Osteoblast (primary cell): ENCODE results near the gene MXRA7. TPM values are rescaled to one million over a fixed set of nuclear protein-coding genes. Genes with fewer than 3 reads are reported as not detected.

ENCODE experiments used
- DNase-seq: peaks from one replicate; pipeline ENCODE4 v3.0.0; 2011; ENCODE audit warnings: low spot score, mixed read lengths; ENCODE audit not compliant: insufficient read length; ENCODE audit errors: missing footprints
- H2AFZ ChIP-seq: 2 replicates; pipeline ENCODE4 v1.6.0; 2011; ENCODE audit warnings: mild to moderate bottlenecking, low read length
- H3K27ac ChIP-seq: 2 replicates; pipeline ENCODE4 v1.5.1; 2011; ENCODE audit warnings: mild to moderate bottlenecking, low read depth, low read length, moderate library complexity
- H3K27me3 ChIP-seq: 2 replicates; pipeline ENCODE4 v1.6.0; 2012; ENCODE audit warnings: mild to moderate bottlenecking, control low read depth, inconsistent platforms, low read length, moderate library complexity; ENCODE audit not compliant: insufficient read depth
- H3K36me3 ChIP-seq: 2 replicates; pipeline ENCODE4 v1.5.1; 2011; ENCODE audit warnings: mild to moderate bottlenecking, low read length, control low read depth, moderate library complexity; ENCODE audit not compliant: insufficient read depth
- H3K4me1 ChIP-seq: 2 replicates; pipeline ENCODE4 v1.5.1; 2011; ENCODE audit warnings: mild to moderate bottlenecking, low read length, control low read depth, moderate library complexity; ENCODE audit not compliant: insufficient read depth
- H3K4me2 ChIP-seq: 2 replicates; pipeline ENCODE4 v1.6.0; 2011; ENCODE audit warnings: mild to moderate bottlenecking, low read length; ENCODE audit not compliant: insufficient read depth
- H3K4me3 ChIP-seq: fragments of 200-600 bp; sonication (generic); 3 replicates; pipeline ENCODE4 v1.5.1; 2012; ENCODE audit warnings: mild to moderate bottlenecking, low read length, inconsistent platforms; ENCODE audit not compliant: insufficient read depth
- H3K79me2 ChIP-seq: 2 replicates; pipeline ENCODE4 v1.6.0; 2012; ENCODE audit warnings: mild to moderate bottlenecking, low read length, control low read depth, inconsistent platforms; ENCODE audit not compliant: insufficient read depth
- H3K9me3 ChIP-seq: 2 replicates; pipeline ENCODE4 v1.5.1; 2011; ENCODE audit warnings: low read depth, low read length, control low read depth
- H4K20me1 ChIP-seq: 2 replicates; pipeline ENCODE4 v1.6.0; 2012; ENCODE audit warnings: mild to moderate bottlenecking, low read length, control low read depth; ENCODE audit not compliant: insufficient read depth
- CTCF ChIP-seq: IDR thresholded peaks from 2 replicates; pipeline ENCODE4 v1.5.1; 2011; ENCODE audit warnings: mild to moderate bottlenecking, low read depth, low read length, moderate library complexity; ENCODE audit errors: extremely low read depth
- total RNA-seq: library from RNA; depleted of rRNA; stranded (reverse); fragments of >200 nt; gene quantifications from 2 replicates; pipeline ENCODE4 v1.2.3, GENCODE V29; 2012

Gene MXRA7
- total RNA-seq, 1 donor, result 352 TPM

- TF ChIP-seq CTCF, result peak; percentile 57
- Histone ChIP-seq H3K4me2 (peak within 1 kb of the TSS; percentile 97), H2AFZ (peak within 1 kb of the TSS; percentile 70), H3K79me2 (peaks cover 88% of the 10 kb centered on the region), H3K9me3 (no peaks in the 10 kb centered on the region), H3K4me1 (peaks cover 31% of the 10 kb centered on the region), H3K27me3 (no peaks in the 10 kb centered on the region), H4K20me1 (peaks cover 31% of the 10 kb centered on the region), H3K4me3 (peak within 1 kb of the TSS; percentile 96), H3K27ac (peak within 1 kb of the TSS; percentile 96), H3K36me3 (peaks cover 50% of the 10 kb centered on the region)
- peak; percentile 87 for DNase-seq
Observed at GRCh38 chr17:76726776-76727718, 16.3 kb upstream of the MXRA7 start, which contains the start of gene METTL23. Gene METTL23 (plus strand): TSS chr17:76726839. CDS start chr17:76729711, 2,872 bp downstream.

- H3K27me3 ChIP-seq, result no peaks in the 10 kb centered on the region
- H3K79me2 ChIP-seq, result peaks cover 88% of the 10 kb centered on the region
- H3K4me1 ChIP-seq, result peaks cover 31% of the 10 kb centered on the region
- peaks cover 31% of the 10 kb centered on the region for H4K20me1 ChIP-seq
- no peak for TF ChIP-seq CTCF
- peak within 1 kb of the TSS; percentile 96 for H3K27ac ChIP-seq
- peak; percentile 98 for DNase-seq
- peak within 1 kb of the TSS; percentile 70 for H2AFZ ChIP-seq
- H3K36me3 ChIP-seq, result peaks cover 54% of the 10 kb centered on the region
- H3K4me3 ChIP-seq, result peak within 1 kb of the TSS; percentile 96
- H3K4me2 ChIP-seq, result peak within 1 kb of the TSS; percentile 97
- H3K9me3 ChIP-seq, result no peaks in the 10 kb centered on the region
Observed at GRCh38 chr17:76726231-76726775, 15.5 kb upstream of the MXRA7 start, which contains the start of gene JMJD6. Gene JMJD6 (minus strand): TSS chr17:76726606. CDS start chr17:76726475, 131 bp downstream.

- Histone ChIP-seq H4K20me1 (peaks cover 31% of the 10 kb centered on the region), H2AFZ (peak overlapping the region; percentile 41), H3K4me3 (peak overlapping the region; percentile 96), H3K27me3 (no peaks in the 10 kb centered on the region), H3K4me1 (peaks cover 31% of the 10 kb centered on the region), H3K27ac (peak overlapping the region; percentile 94), H3K79me2 (peaks cover 91% of the 10 kb centered on the region), H3K4me2 (peak overlapping the region; percentile 92), H3K36me3 (peaks cover 57% of the 10 kb centered on the region), H3K9me3 (no peaks in the 10 kb centered on the region)
- DNase-seq, result peak; percentile 84
- no peak for TF ChIP-seq CTCF
Observed at GRCh38 chr17:76725580-76726230, 14.9 kb upstream of the MXRA7 start.
